ENCODE results near the gene TNFAIP8L3. TPM values are rescaled to one million over a fixed set of nuclear protein-coding genes. Genes with fewer than 3 reads are reported as not detected.
"Not testable (repeated sequence)": the region's sequence is repeated elsewhere in the genome, so short reads cannot be mapped to it uniquely, and the experiment has no call there.

Gene TNFAIP8L3
- total RNA-seq, 2 donors from 2014 or later = 33.3 to 42.0 TPM

- ATAC-seq (ENCODE audit: insufficient number of reproducible peaks, low FRiP score, low read depth) (no peak), DNase-seq (ENCODE audit: low spot score) (no peak)
- H3K9me3 ChIP-seq = no peaks in the 10 kb centered on the region
- no peak overlapping the region for H3K4me3 ChIP-seq
- TF ChIP-seq CTCF (IDR thresholded peaks at IDR 0.05) = no peak
- no peaks in the 10 kb centered on the region for H3K27me3 ChIP-seq (replicated peaks; ENCODE audit: insufficient read depth)
- H3K27ac ChIP-seq = no peak overlapping the region
- H3K36me3 ChIP-seq = no peaks in the 10 kb centered on the region
- peaks cover 7 to 14% of the 10 kb centered on the region in 2 donors for H3K4me1 ChIP-seq (ENCODE audit: control insufficient read depth in 1 of 2, low read depth in 2 of 2)
Observed at GRCh38 chr15:51044037-51044727, 50.5 kb downstream of the TNFAIP8L3 start.

- no peak for ATAC-seq (ENCODE audit: insufficient number of reproducible peaks, low FRiP score, low read depth)
- Histone ChIP-seq H3K36me3 (no peaks in the 10 kb centered on the region), H3K27ac (no peak overlapping the region), H3K4me1 (ENCODE audit: control insufficient read depth in 1 of 2, low read depth in 2 of 2) (no peaks in the 10 kb centered on the region), H3K9me3 (no peaks in the 10 kb centered on the region), H3K4me3 (no peak overlapping the region), H3K27me3 (replicated peaks; ENCODE audit: insufficient read depth) (no peaks in the 10 kb centered on the region)
- no peak for DNase-seq (ENCODE audit: low spot score)
- no peak for TF ChIP-seq CTCF (IDR thresholded peaks at IDR 0.05)
Observed at GRCh38 chr15:51038974-51039319, 55.8 kb downstream of the TNFAIP8L3 start.

- no peaks in the 10 kb centered on the region for H3K27me3 ChIP-seq (replicated peaks; ENCODE audit: insufficient read depth)
- H3K4me1 ChIP-seq (ENCODE audit: control insufficient read depth in 1 of 2, low read depth in 2 of 2) = no peaks in the 10 kb centered on the region
- H3K36me3 ChIP-seq = no peaks in the 10 kb centered on the region
- no peak overlapping the region for H3K27ac ChIP-seq
- DNase-seq (ENCODE audit: low spot score) (no peak), ATAC-seq (ENCODE audit: insufficient number of reproducible peaks, low FRiP score, low read depth) (no peak)
- H3K9me3 ChIP-seq = no peaks in the 10 kb centered on the region
- no peak for TF ChIP-seq CTCF (IDR thresholded peaks at IDR 0.05)
- no peak overlapping the region for H3K4me3 ChIP-seq
Observed at GRCh38 chr15:51038162-51038973, 56.3 kb downstream of the TNFAIP8L3 start.

- ATAC-seq (ENCODE audit: insufficient number of reproducible peaks, low FRiP score, low read depth); H3K4me1 ChIP-seq (ENCODE audit: control insufficient read depth in 1 of 2, low read depth in 2 of 2); DNase-seq (ENCODE audit: low spot score); H3K27me3 ChIP-seq (replicated peaks; ENCODE audit: insufficient read depth); H3K9me3 ChIP-seq; H3K36me3 ChIP-seq; H3K27ac ChIP-seq; H3K4me3 ChIP-seq: not testable (repeated sequence)
Observed at GRCh38 chr15:51037474-51037873, 57.2 kb downstream of the TNFAIP8L3 start.

GRCh38 chr15:51030649-51031316, 63.9 kb downstream of the TNFAIP8L3 start:
- Histone ChIP-seq H3K36me3 (no peaks in the 10 kb centered on the region), H3K27me3 (replicated peaks; ENCODE audit: insufficient read depth) (no peaks in the 10 kb centered on the region), H3K4me3 (no peak overlapping the region), H3K27ac (peak overlapping the region; percentile 79 to 85), H3K4me1 (ENCODE audit: control insufficient read depth in 1 of 2, low read depth in 2 of 2) (peaks cover 10 to 15% of the 10 kb centered on the region in 2 donors), H3K9me3 (no peaks in the 10 kb centered on the region)
- DNase-seq (ENCODE audit: low spot score) (peak; percentile 19), ATAC-seq (ENCODE audit: insufficient number of reproducible peaks, low FRiP score, low read depth) (peak; percentile 89)
- TF ChIP-seq CTCF (IDR thresholded peaks at IDR 0.05) = no peak
